HCT116 (cell line): Measurements from ENCODE around the gene SMCO1. TPM values are rescaled to one million over a fixed set of nuclear protein-coding genes. Genes with fewer than 3 reads are reported as not detected.

ENCODE experiments used
- ATAC-seq: fragments of 200-7000 bp; cut with Tn5 transposase; 2 replicates; pipeline ENCODE4 v1.9.1; 2020; ENCODE audit warnings: mild to moderate bottlenecking, moderate library complexity
- BruUV-seq: library from RNA; stranded (reverse); fragments of 400-500 nt; replicated peaks from 2 replicates; lab custom pipeline; 2021; lab: Mats Ljungman, UMichigan
- CTCF ChIA-PET: fragments of 300-600 bp; sonication (Branson Sonifier 250); formaldehyde crosslinking; loops from one replicate; lab custom pipeline; 2021; ENCODE audit warnings: antibody characterized with exemption; lab: Charles Lee
- POLR2A ChIA-PET: fragments of 300-600, 350-600 bp; sonication (Branson Sonifier 250); formaldehyde crosslinking; loops from one replicate; lab custom pipeline; 2021; ENCODE audit warnings: antibody characterized with exemption; lab: Charles Lee
- RAD21 ChIA-PET, 2 experiments: fragments of 300-600 bp; sonication (Branson Sonifier 250); formaldehyde crosslinking; loops; one replicate each; lab custom pipeline; 2023; ENCODE audit warnings: low total read pairs in 2 of 2; ENCODE audit not compliant: uncharacterized antibody in 2 of 2, unreplicated experiment in 2 of 2, low non-redundant PET in 1 of 2; lab: Charles Lee
- DNase-seq: peaks from one replicate; pipeline ENCODE4 v3.0.0-alpha.2; 2010; ENCODE audit warnings: low read depth, low spot score
- H2AFZ ChIP-seq: fragments of 200-600 bp; shearing (Covaris generic), sonication (generic); 2 replicates; pipeline ENCODE4 v1.6.1; 2017; ENCODE audit warnings: low read depth, mixed run types, mixed read lengths, antibody characterized with exemption, low read length; ENCODE audit not compliant: poor library complexity, severe bottlenecking
- H3K27ac ChIP-seq: 2 replicates; pipeline ENCODE4 v1.5.1; 2012; ENCODE audit warnings: low read depth, low read length
- H3K27me3 ChIP-seq: fragments of 200-600 bp; sonication (generic); 2 replicates; pipeline ENCODE4 v1.6.1; 2016; ENCODE audit warnings: mixed run types, low read length, mixed read lengths; ENCODE audit not compliant: insufficient read depth
- H3K36me3 ChIP-seq, 2 experiments: fragments of 200-500 bp in 1 of 2; fragments of 200-600 bp in 1 of 2; sonication (Bioruptor generic) in 1 of 2; sonication (generic) in 1 of 2; 2 replicates each; pipeline versions ENCODE4 v1.5.1 to v1.6.1; 2014 to 2016; ENCODE audit warnings: low read length in 2 of 2, inconsistent platforms in 1 of 2, mixed read lengths in 1 of 2, mixed run types in 1 of 2; ENCODE audit not compliant: insufficient read depth in 2 of 2, control insufficient read depth in 1 of 2
- H3K4me1 ChIP-seq, 2 experiments: fragments of 200-600 bp in 1 of 2; sonication (generic) in 1 of 2; 2 replicates each; pipeline versions ENCODE4 v1.5.1 to v1.6.1; 2012 to 2017; ENCODE audit warnings: low read length in 2 of 2, inconsistent platforms in 1 of 2, mild to moderate bottlenecking in 1 of 2, mixed read lengths in 1 of 2, mixed run types in 1 of 2, moderate library complexity in 1 of 2; ENCODE audit not compliant: insufficient read depth in 2 of 2, control insufficient read depth in 1 of 2
- H3K4me2 ChIP-seq: fragments of 200-600 bp; sonication (generic); 2 replicates; pipeline ENCODE4 v1.6.1; 2017; ENCODE audit warnings: mixed run types, low read length, mixed read lengths
- H3K4me3 ChIP-seq, 2 experiments: fragments of 200-600 bp in 1 of 2; sonication (generic) in 1 of 2; replicated peaks in 1 of 2; 2 replicates each; pipeline ENCODE4 v1.5.1; 2011 to 2016; ENCODE audit warnings: low read length in 2 of 2, control low read depth in 1 of 2, low read depth in 1 of 2, mild to moderate bottlenecking in 1 of 2, mixed read lengths in 1 of 2, mixed run types in 1 of 2
- H3K79me2 ChIP-seq: fragments of 200-600 bp; sonication (generic); 2 replicates; pipeline ENCODE4 v1.6.1; 2017; ENCODE audit warnings: mild to moderate bottlenecking, mixed run types, low read length, moderate library complexity, mixed read lengths; ENCODE audit not compliant: insufficient read depth
- H3K9ac ChIP-seq: fragments of 200-600 bp; sonication (generic); 2 replicates; pipeline ENCODE4 v1.6.1; 2016; ENCODE audit warnings: low read length, mixed read lengths
- H3K9me2 ChIP-seq: fragments of 200-600 bp; sonication (generic), shearing (Covaris generic); 2 replicates; pipeline ENCODE4 v1.6.1; 2017; ENCODE audit warnings: mixed run types, mild to moderate bottlenecking, moderate library complexity; ENCODE audit not compliant: insufficient read depth
- H3K9me3 ChIP-seq, 2 experiments: fragments of 200-500 bp in 1 of 2; fragments of 200-600 bp in 1 of 2; sonication (Bioruptor generic) in 1 of 2; sonication (generic) in 1 of 2; 2 replicates each; pipeline ENCODE4 v1.6.1; 2014 to 2017; ENCODE audit warnings: low read length in 2 of 2, mixed read lengths in 2 of 2, inconsistent platforms in 1 of 2, low read depth in 1 of 2, mild to moderate bottlenecking in 1 of 2, mixed run types in 1 of 2, moderate library complexity in 1 of 2; ENCODE audit not compliant: control insufficient read depth in 1 of 2, insufficient read depth in 1 of 2
- H4K20me1 ChIP-seq: fragments of 200-600 bp; sonication (generic), shearing (Covaris generic); 2 replicates; pipeline ENCODE4 v1.6.1; 2017; ENCODE audit warnings: mixed run types, mild to moderate bottlenecking, moderate library complexity; ENCODE audit not compliant: insufficient read depth
- EGR1 ChIP-seq: IDR thresholded peaks from 2 replicates; pipeline ENCODE4 v1.6.1; 2012; ENCODE audit warnings: low read depth
- EZH2 ChIP-seq: fragments of 200-600 bp; sonication (generic); IDR thresholded peaks from 2 replicates; pipeline ENCODE4 v1.6.1; 2017; ENCODE audit warnings: antibody characterized with exemption, mixed run types
- JUND ChIP-seq: IDR thresholded peaks from 2 replicates; pipeline ENCODE4 v1.6.1; 2012
- POLR2AphosphoS5 ChIP-seq: IDR thresholded peaks from 2 replicates; pipeline ENCODE4 v1.6.1; 2011; ENCODE audit warnings: mild to moderate bottlenecking, low read depth, low read length, moderate library complexity
- SIN3A ChIP-seq: IDR thresholded peaks from 2 replicates; pipeline ENCODE4 v1.6.1; 2012; ENCODE audit warnings: low read depth
- TCF7L2 ChIP-seq: IDR thresholded peaks from 2 replicates; pipeline ENCODE4 v1.7.0; 2011; ENCODE audit warnings: borderline replicate concordance, inconsistent platforms; ENCODE audit not compliant: insufficient read depth, insufficient read length; ENCODE audit errors: extremely low read depth
- YY1 ChIP-seq: IDR thresholded peaks from 2 replicates; pipeline ENCODE4 v1.6.1; 2011; ENCODE audit warnings: low read length, low read depth, moderate library complexity, mild to moderate bottlenecking; ENCODE audit not compliant: insufficient replicate concordance; ENCODE audit errors: extremely low read depth
- intact Hi-C: fragments of 100-400 bp; cut with micrococcal nuclease; formaldehyde crosslinking; loops from 2 replicates; pipeline ENCODE4 v1.10.0; 2022
- total RNA-seq: library from RNA; stranded (reverse); gene quantifications from one replicate; pipeline ENCODE4 v1.2.1, GENCODE V29; 2021; ENCODE audit not compliant: unreplicated experiment
- TF ChIP-seq, protein P1 (sequence below), 3 experiments: fragments of 200-600 bp in 1 of 3; sonication (generic) in 1 of 3; IDR thresholded peaks in 2 of 3; conservative IDR thresholded peaks in 1 of 3; 2 replicates each; pipeline ENCODE4 v1.5.1; 2012 to 2017; ENCODE audit warnings: low read depth in 2 of 3, low read length in 2 of 3, antibody characterized with exemption in 1 of 3, borderline replicate concordance in 1 of 3, control low read depth in 1 of 3, mild to moderate bottlenecking in 1 of 3, mixed read lengths in 1 of 3, mixed run types in 1 of 3, moderate library complexity in 1 of 3; ENCODE audit not compliant: insufficient read depth in 1 of 3
- TF ChIP-seq, protein P2 (sequence below): IDR thresholded peaks from 2 replicates; pipeline ENCODE4 v1.6.1; 2012
- TF ChIP-seq, protein P3 (sequence below): IDR thresholded peaks from 2 replicates; pipeline ENCODE4 v1.6.1; 2012
- TF ChIP-seq, protein P4 (sequence below): IDR thresholded peaks from 2 replicates; pipeline ENCODE4 v1.6.1; 2011; ENCODE audit warnings: mild to moderate bottlenecking, low read length, moderate library complexity; ENCODE audit not compliant: insufficient replicate concordance; ENCODE audit errors: extremely low read depth

SMCO1 gene
- total RNA-seq, 1 experiment from 2014 or later = not detected

DNA sequence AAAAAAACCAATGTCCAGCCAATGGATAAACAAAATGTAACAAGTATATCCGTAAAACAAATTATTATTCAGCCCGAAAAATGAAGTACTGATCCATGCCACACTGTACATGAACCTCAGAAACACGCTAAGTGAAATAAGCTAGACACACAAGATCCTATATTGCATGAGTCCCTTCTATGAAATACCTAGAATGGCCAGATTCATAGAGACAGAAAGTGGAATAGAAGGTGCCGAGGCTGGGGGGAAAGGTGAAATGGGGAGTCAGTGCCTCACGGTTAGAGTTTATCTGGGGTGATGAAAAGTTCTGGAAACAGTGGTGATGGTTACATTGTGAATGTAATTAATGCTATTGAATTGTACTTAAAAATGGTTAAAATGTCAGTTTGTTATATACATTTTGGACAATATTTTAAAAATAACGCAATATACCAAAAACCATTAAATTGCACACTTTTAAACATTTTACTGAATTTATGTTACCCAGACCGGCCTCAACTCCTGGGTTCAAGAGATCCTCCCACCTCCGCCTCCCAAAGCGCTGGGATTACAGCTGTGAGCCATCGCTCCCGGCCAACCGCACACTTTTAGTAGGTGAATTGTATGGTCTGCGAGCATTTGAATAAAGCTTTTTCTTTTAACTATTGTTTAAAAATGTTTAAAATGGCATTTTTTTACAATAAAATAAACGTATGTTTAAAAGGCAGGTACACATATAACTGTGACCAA is 13.7 kb downstream of the SMCO1 start:
- no peak for DNase-seq
- Histone ChIP-seq H3K36me3 (peaks cover 0 to 15% of the 10 kb centered on the region in 2 experiments; a peak in 1 of 4 replicates), H3K9ac (peak overlapping the region; percentile 99), H3K9me2 (no peaks in the 10 kb centered on the region), H3K27ac (peak overlapping the region; percentile 91; the same call in 1 of the 2 replicates), H3K79me2 (peaks cover 70% of the 10 kb centered on the region), H3K4me1 (peaks cover 4 to 18% of the 10 kb centered on the region in 2 experiments; a peak in 3 of 4 replicates), H3K4me3 (peak overlapping the region; percentile 80 to 83), H3K4me2 (peak overlapping the region; percentile 82), H3K27me3 (no peaks in the 10 kb centered on the region), H2AFZ (no peak overlapping the region), H4K20me1 (peaks cover 6% of the 10 kb centered on the region; the same call in 1 of the 2 replicates), H3K9me3 (no peaks in the 10 kb centered on the region)
- no TSS peak for BruUV-seq
- TF ChIP-seq, protein P1, sequence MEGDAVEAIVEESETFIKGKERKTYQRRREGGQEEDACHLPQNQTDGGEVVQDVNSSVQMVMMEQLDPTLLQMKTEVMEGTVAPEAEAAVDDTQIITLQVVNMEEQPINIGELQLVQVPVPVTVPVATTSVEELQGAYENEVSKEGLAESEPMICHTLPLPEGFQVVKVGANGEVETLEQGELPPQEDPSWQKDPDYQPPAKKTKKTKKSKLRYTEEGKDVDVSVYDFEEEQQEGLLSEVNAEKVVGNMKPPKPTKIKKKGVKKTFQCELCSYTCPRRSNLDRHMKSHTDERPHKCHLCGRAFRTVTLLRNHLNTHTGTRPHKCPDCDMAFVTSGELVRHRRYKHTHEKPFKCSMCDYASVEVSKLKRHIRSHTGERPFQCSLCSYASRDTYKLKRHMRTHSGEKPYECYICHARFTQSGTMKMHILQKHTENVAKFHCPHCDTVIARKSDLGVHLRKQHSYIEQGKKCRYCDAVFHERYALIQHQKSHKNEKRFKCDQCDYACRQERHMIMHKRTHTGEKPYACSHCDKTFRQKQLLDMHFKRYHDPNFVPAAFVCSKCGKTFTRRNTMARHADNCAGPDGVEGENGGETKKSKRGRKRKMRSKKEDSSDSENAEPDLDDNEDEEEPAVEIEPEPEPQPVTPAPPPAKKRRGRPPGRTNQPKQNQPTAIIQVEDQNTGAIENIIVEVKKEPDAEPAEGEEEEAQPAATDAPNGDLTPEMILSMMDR (IDR thresholded peaks at IDR 0.05 in 2 of 3, conservative IDR thresholded peaks at IDR 0.05 in 1 of 3; ENCODE audit: borderline replicate concordance in 1 of 3, insufficient read depth in 1 of 3, low read depth in 2 of 3, low read length in 2 of 3) = no peak
- TF ChIP-seq EGR1 (no peak), SIN3A (no peak), EZH2 (no peak), TCF7L2 (no peak), POLR2AphosphoS5 (no peak), YY1 (no peak), JUND (no peak)
- TF ChIP-seq, protein P2, sequence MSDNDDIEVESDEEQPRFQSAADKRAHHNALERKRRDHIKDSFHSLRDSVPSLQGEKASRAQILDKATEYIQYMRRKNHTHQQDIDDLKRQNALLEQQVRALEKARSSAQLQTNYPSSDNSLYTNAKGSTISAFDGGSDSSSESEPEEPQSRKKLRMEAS = no peak
- TF ChIP-seq, protein P3, sequence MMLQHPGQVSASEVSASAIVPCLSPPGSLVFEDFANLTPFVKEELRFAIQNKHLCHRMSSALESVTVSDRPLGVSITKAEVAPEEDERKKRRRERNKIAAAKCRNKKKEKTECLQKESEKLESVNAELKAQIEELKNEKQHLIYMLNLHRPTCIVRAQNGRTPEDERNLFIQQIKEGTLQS = no peak
- TF ChIP-seq, protein P4, sequence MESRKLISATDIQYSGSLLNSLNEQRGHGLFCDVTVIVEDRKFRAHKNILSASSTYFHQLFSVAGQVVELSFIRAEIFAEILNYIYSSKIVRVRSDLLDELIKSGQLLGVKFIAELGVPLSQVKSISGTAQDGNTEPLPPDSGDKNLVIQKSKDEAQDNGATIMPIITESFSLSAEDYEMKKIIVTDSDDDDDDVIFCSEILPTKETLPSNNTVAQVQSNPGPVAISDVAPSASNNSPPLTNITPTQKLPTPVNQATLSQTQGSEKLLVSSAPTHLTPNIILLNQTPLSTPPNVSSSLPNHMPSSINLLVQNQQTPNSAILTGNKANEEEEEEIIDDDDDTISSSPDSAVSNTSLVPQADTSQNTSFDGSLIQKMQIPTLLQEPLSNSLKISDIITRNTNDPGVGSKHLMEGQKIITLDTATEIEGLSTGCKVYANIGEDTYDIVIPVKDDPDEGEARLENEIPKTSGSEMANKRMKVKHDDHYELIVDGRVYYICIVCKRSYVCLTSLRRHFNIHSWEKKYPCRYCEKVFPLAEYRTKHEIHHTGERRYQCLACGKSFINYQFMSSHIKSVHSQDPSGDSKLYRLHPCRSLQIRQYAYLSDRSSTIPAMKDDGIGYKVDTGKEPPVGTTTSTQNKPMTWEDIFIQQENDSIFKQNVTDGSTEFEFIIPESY = no peak
- ATAC-seq = no peak
- ChIA-PET RAD21 (no interaction called here), POLR2A (interaction anchor here (1.1 kb wide), 1 partner anchor 184 kb away, joined by 6 read pairs; no protein-coding TSS in a partner anchor), CTCF (interaction anchor here (0.6 kb wide), 1 partner anchor 27 kb away, joined by 3 read pairs; no protein-coding TSS in a partner anchor)
- intact Hi-C loops = loop anchor here (5.0 to 10.0 kb wide), 2 partner anchors 164 to 187 kb away; partner anchors contain the start of genes DYNLT2B and TM4SF19
